ENCODE results near the gene EMX2.

Gene EMX2

DNA sequence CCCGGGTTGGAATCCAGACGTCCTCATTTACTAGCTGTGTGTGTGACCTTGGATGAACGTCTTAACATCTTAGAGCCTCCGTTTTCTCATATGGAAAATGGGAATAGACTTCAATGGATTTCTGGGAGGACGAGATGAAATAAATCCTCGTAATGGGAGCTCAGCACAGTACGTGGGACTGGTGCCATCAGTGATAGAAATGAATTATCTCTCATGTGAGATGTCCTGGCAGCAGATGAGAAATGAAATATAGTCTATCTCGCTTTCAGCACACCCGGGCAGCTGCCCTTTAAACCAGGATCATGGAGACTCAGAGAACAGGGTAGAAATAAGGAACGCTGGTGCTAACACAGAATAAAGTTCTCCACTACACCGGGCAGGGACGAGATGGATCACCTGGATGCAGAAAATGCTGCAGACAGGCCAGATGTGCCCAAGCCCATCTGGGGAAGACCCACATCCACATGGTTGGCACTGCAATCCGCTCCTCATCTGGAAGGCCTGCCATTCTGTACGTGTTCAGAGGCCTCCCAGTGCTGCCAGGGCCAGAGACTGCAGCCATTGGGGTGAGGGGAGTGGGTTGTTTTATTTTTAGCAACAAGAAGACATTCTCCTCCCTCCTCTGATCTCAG lies 11.1 kb upstream of the EMX2 start:
- DNase-seq (ENCODE audit: low read depth in 2 of 2, low spot score in 1 of 2), result no peak

DNA sequence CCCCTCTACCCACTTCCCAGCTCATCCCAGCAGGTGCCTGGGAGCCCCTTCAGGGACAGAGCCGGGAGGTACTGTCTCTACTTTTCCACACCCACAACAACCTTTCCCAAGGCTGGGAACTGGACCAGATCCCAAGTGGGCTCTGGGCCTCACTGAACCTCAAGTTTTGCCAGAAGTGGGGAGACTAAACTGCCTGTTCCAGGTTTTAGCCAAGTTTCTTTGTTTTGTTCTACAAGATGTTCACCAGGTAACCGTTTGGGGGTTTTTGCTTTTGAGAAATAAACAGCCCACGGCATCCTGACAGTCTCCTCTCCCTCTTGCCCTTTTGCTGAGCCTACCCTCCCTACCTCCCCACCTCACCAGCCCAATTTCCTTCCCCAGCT lies 10.6 kb upstream of the EMX2 start:
- no peak for DNase-seq (ENCODE audit: low read depth in 2 of 2, low spot score in 1 of 2)

DNA sequence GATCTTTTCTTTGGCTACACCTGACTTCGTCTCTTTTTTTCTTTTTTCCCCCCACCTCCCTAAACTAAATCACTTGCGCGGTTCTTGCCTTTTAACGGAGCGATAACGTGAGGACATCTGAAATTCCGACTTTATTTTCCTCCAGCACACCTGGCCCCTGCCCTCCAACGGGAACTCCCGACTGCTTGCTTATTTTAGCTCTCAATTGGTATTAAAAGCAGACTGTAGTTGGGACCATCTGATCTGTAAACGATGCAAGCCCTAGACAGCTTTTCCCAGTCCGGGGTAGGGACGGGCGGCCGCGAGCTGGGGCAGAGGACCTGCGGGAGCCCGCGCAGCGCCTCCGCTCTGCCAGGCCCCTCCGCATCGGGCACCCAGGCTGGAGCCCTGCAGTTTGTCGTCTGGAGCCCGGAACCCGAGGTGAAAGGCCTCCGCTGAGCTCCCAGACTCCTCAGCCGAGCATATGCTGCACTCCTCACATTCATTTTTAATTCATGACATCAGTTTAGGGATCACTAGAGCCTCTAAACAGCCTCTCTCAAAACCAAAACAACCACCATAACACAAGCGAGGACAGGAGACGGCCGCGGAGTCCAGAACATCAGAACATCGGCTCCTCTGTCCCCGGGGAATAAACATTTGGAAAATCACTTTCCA lies 10.0 kb upstream of the EMX2 start:
- DNase-seq (ENCODE audit: low read depth in 2 of 2, low spot score in 1 of 2), result no peak

DNA sequence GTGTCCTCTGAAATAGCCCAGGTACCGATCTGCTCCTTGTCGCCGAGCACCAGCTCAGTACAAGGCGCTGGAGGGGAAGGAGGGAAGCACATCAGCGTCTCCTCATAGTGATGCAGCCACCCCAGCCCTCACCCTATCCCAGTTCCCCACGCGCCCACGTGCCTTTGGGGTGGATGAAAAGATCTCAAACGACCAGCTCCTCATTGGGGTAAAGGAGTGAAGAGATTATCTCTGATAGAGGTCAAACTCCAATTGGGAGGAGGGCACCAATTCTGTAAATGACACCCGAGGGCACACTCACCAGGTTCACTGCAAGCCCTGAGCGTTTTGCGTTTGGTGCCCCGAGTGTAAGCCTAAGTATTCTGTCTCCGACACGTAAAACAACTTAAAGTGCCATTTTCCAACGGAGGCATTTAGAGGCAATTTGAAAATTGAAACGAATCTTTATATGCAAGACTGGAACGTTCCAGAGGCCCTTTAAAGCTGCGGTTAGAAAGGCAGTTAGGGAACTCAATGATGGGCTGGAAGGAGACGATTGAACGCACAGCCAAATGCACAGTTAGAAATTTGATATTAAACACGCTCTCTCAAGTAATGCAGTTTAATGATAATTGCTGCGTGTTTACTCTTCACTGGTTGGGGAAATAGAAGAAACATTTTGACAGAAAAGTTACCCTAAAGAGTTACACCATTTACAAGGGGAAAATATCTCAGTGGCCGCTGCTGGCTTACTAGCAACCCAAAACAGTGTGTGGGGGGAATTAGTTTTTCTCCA lies 8.9 kb upstream of the EMX2 start:
- DNase-seq (ENCODE audit: low read depth in 2 of 2, low spot score in 1 of 2), result no peak

DNA sequence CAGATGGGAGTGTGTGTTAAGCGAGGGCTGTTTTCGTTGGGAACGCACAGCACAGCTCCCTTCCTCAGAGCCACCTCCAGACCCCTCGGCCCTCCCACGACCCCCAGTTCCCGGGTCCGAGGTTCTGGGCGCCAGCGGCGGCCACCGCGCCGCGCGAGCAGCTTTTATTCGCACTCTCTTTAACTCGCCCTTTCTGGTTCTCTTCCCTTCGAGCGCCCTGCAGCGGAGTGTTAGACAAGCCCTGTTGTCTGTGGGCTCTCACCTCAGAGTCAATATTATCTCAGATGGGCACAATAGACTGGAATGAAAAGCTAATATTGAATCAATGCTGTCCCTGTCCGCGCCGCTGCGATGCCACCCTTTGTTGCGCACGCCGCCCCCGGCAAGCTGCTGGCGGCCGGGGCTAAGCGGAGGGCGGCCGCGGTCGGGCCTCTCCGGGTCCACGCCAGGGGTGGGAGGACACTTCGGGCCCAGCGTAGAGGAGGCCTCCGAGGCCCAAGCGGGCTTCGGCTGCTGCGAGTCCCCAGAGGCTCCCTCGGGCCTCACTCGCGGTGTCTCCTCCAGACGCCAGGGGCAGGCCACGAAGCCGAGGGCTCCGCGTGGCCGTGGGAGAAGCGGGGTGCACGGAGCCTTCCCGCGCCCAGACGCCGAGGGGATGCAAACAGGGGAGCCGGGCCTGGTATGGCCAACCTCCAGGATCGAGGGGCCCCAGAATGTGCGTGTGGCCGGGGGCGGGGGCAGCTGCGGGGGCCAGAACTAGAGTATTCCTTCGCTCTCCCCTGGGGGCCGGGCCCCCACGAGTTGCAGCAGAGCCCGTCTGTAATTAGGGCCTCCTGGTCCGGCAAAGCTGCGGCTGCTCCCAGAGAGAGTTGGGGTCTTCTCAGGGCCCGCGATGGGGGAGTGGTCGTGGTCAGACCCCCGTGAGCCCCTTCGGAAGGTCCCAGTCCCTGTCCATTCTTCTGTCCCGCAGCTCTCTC lies 7.9 kb upstream of the EMX2 start:
- no peak for DNase-seq (ENCODE audit: low read depth in 2 of 2, low spot score in 1 of 2)

DNA sequence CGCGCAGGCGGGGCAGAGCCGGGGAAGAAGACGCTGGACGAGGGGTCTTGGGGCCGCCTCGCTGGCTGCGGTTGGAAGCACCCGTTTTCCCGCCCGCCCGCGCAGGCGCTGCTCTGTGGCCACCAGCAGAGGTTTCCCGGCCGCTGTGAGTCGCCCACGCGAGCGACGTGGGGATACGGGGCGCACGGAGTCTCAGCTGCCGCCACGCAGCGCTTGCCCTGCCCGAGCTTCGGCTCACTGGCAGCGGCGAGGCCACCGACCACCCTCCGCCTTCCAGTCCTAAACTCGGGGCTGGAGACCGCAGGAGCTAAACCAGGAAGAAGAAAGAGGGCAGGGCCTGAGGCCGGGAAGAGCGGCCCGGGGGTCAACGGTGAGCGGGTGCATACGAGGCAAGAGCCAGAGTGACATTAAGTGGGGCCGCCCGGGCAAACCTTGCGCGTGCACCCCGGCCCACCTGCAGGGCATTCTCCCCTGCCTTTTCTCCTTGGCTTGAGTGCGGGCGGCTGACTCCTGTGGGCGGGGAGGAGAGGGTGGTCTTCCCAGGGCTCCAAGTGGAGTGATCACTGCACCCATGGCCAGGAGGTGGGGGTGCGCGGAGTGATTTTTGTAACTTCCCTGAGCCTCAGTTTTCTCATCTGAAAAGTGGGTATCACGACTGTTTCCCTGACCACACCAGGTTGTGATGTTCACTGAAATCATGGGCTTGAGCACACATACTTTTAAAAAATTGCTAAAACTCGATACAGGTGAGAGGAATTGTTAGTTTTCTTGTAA lies 7.1 kb upstream of the EMX2 start:
- no peak for DNase-seq (ENCODE audit: low read depth in 2 of 2, low spot score in 1 of 2)

DNA sequence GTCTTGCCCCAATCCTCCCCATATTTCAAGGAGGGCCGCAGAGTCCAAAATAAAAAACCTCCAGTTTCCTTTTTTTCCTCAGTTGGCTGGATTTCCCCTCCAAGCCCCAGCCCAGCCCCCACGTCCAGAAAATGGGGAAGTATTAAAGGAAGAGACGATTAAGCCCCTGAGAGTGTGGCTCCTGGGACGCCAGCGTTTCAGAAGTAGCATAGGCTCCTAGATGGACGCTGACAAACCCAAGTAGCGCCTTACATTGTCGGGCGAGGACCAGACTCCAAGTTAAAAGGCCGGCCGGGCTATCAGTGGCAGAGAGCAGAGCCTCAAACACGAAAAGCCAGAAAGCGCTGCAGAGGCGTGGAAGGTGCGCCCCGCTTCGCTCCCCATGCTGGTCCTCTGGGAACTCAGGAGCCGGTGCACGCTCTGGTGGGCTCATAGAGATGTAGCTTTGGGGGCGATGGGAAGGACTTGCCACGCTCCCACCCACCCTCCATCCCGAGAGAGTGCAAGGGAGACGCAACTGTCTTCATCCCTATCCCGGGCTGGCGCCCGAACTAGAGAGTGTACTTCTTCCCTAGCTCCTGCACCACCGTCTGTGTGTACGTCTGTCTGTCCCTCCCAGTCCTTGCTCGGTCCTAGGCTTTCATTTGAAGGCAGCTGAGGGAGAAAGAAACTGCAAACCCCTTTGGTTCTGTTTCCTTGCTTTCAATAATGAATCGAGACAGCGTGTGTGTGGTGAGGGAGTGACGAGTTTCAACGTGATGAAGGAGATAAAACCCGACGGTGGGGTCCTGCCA lies 6.3 kb upstream of the EMX2 start:
- DNase-seq (ENCODE audit: low read depth in 2 of 2, low spot score in 1 of 2), result no peak

DNA sequence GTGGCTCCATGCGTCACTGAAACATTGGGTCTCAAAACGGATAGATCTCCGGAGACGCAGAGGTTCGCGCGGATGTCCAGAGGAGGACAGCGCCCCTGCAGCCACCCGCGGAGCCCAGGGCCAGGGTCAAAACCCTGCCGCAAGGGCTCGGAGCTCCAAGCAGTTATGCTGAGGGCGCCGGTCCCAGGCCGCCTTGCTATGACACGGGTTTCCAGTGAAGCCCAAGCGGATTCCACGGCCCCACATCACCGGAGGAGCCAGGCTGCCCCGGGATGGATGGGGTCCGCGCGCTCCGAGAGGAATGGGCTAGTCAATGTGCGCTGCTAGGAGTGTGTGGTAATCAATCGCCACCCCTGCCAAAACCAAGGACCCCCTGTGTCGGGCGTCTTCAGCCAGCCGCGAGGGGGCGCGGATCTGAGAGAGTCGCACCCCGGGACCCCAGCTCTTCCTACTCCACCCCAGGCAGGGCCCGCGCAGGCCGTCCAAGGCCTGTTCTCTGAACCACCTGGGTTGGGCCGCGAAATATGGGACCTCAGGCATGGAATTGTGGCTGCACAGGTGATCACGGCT lies 5.6 kb upstream of the EMX2 start:
- no peak for DNase-seq (ENCODE audit: low read depth in 2 of 2, low spot score in 1 of 2)

DNA sequence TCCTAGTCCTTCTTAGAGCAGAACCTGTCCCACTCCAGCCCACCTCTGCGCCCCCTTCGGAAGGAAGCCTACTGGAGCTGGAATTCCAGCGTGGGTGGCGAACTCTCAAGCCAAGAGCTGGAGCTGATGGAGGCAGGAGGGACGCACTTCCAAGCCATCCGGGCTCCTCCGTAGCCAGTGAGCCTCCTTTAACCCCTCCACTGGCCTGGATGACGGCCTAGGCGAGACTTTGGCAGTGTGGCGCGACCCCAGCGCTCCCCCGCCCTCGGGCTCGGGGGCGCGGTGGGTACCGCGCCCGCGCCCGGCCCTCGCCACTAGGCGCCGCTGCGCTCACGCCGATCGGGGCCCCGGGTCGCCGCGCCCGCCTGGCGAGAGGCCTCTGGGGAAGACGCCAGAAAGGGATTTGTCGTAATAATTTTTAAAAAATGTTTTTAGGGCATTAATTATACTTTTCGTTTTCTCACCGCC lies 5.1 kb upstream of the EMX2 start:
- no peak for DNase-seq (ENCODE audit: low read depth in 2 of 2, low spot score in 1 of 2)

DNA sequence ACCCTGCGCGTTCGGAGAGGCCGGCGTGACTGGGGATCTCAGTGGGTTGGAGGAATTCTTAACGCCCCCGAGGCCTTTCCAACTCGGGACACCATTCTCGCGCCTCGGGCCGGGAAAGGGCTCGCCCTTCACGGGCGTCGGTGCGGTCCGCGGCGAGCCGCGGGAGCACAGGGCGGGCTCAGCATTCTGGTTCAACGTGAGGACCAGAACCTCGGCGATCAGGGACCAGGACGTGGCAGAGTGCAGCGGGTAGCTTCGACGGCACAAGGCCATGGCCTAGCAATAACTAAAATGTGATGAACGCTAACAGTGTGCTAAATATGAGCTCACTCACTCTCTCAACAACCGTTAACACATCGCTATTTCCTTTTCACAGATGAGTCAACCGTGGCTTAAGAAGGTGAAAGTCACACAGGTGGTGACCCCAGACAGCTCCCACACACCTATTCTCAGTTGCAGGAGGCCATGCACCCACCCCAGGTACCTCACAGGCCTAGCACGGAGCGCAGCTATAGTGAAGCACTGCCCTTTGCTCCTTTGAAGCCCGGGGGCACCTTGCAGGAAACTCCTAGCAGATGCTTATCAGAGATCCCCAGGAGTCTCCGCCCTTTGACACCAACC lies 4.5 kb upstream of the EMX2 start:
- DNase-seq (ENCODE audit: low read depth in 2 of 2, low spot score in 1 of 2), result no peak

DNA sequence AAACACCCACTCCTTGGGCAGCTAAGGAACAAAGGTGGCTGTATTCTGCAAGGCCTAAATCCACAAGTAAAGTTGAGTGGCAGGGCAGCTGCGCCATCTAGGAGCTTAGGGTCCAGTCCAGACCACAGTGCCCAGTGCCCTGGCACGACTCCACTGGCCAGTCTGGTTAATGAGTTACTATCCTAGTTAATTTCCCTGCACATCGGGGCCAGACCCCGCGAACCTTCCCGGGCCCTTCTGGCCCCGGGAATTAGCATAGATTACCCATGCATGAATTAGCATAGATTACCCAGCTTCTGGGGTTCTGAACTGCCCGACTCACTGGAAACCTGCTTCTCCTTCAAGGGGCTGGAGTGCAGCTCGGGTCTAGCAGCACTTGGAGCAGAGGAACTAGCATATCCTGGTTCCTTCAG lies 3.2 kb upstream of the EMX2 start:
- no peak for DNase-seq (ENCODE audit: low read depth in 2 of 2, low spot score in 1 of 2)

DNA sequence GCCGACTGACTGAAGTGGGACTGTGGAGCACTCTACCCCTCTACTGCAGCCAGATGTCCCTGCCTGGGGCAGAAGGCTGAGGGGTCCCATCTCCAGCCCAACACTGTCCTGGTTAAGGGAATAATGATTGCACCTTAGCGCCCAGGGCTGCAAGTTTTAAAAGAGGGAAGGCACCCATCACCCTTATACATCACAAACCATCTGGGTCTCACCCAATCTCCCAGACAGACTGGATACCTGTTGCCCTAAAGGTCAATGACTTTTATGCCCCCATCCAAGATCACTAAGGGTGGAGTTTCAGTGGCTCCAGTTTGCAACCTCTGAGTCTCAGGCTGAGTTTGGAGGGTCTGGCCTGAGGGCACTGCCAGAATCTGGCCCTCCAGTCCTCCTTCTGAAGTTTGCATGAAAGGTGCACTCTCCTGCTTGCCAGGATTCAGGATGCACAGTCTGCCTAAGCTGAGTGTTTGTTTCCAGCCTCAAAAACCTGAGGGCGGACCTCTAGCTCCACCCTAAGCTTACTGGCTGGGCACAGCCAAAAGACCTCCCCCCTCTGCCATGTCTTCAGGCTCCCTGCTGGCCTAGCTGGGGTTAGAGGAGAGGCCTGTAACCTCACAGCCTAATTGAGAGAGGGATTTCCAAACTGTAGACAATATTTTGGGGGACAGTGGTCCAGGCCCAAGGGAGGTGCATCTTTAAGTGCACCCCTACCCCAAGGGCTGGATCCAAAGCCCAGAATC lies 2.5 kb upstream of the EMX2 start:
- DNase-seq (ENCODE audit: low read depth in 2 of 2, low spot score in 1 of 2), result no peak

DNA sequence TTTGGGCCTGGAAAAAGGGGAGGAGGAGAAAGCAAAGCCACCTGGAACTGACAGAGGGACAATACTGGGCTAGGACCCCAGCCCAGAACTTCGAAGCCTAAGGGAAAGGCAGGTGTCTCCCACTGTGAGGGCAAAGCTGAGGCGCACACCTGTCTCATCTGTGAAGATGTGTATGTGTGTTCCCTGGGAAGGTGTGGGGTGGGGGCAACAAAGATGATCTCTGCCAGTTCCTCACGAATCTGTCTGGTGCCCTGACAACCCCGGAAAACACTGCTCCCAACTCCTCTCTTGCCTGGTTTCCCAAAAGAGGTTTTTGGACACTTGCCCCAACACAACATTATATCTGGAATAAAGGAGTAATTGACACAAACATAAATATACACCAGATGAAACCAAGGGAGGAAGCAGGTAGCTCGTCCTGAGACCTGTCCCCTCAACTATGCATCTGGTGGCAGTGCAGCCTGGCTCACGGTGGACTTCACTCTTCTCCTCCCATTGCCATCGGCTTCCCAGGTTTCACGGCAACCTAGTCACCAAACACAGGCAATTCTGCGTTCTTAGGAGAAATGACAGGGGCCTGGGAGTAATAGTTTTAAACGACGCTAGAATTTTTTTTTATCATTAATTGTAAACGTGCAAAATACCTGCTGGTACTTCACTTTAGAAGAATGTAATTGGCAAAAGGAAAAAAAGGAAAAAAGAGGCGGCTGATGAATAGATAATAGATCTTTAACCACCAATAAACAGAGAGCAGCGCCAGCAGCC lies 1.7 kb upstream of the EMX2 start:
- DNase-seq (ENCODE audit: low read depth in 2 of 2, low spot score in 1 of 2), result no peak

DNA sequence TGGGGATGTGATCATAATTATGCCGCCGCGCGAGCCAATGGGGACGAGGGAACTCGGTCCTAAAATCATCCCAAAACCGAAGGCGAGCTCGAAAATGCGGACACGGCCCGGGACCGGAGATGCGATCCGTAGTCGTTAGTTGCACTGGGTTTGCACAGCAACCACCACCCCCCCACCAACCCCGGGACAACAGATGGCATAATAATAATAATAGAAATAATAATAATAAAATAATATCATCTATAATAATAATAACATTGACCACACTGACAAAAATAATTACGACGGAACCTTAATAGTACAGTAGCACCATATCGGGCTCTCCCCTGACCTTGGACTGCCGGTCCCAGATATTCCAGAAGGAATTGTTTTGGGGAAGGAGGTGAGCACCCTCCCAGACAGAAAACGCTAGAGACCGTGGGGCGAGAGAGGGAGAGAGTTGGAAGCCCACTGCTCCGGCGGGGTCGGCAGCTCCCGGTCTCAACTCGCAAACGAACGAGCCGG lies 1.1 kb upstream of the EMX2 start:
- DNase-seq (ENCODE audit: low read depth in 2 of 2, low spot score in 1 of 2), result no peak

DNA sequence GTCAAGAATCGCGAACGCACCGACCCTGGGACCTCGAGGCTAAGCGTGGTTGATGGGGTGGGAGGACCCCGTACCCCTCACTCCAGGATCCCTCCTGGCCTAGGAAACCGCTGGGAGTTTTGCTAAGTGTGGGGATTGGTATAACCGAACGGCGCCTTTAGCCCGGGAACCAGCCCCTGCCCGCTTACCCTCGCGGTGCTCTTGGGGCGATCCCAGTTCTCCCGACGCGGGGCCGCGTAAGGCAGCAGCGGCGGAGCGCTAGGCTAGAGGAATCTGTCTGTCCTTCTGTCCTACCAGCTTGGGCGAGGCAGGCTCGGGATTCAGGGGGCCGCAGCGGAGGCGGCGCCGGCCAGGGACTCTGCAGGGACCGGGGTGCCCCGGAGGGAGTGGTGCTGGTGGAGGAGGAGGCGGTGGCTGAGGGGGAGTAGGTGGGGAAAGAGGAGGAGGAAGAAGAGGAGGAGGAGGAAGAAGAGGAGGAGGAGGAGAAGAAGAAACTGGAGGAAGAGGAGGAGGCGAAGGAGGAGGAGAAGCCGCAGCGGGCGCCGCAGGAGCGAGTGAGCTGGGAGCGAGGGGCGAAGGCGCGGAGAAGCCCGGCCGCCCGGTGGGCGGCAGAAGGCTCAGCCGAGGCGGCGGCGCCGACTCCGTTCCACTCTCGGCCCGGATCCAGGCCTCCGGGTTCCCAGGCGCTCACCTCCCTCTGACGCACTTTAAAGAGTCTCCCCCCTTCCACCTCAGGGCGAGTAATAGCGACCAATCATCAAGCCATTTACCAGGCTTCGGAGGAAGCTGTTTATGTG lies 439 bp upstream of the EMX2 start:
- no peak for DNase-seq (ENCODE audit: low read depth in 2 of 2, low spot score in 1 of 2)

DNA sequence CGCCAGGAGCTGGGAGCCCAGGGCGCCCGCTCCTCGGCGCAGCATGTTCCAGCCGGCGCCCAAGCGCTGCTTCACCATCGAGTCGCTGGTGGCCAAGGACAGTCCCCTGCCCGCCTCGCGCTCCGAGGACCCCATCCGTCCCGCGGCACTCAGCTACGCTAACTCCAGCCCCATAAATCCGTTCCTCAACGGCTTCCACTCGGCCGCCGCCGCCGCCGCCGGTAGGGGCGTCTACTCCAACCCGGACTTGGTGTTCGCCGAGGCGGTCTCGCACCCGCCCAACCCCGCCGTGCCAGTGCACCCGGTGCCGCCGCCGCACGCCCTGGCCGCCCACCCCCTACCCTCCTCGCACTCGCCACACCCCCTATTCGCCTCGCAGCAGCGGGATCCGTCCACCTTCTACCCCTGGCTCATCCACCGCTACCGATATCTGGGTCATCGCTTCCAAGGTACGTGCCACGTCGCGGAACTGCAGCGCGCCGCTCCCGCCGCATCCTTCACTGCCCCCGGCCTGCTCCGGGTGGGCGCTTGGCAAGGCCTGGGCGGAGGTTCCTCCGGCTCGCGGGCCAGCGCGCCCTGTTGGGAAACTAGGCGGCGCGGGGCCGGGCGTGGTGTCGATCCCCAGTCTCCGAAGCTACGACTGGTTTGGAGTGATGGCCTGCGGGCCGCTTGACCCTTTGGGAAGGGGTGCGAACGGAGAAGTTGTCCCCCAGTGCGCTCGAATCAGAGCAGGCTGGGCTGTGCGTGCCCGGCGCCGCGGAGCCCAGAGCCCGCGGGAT lies 868 bp downstream of the EMX2 start:
- no peak for DNase-seq (ENCODE audit: low read depth in 2 of 2, low spot score in 1 of 2)
